GM19395 (cell line): ENCODE results near the gene WWP2.
"Not testable (repeated sequence)": the region's sequence is repeated elsewhere in the genome, so short reads cannot be mapped to it uniquely, and the experiment has no call there.

Experiments
- ATAC-seq: cut with Tn5 transposase; IDR thresholded peaks from one replicate; pipeline ENCODE4 v1.9.1; 2021; ENCODE audit warnings: mild to moderate bottlenecking, moderate library complexity; ENCODE audit not compliant: unreplicated experiment

WWP2 gene

GRCh38 chr16:69972935-69973334 lies 210.8 kb downstream of the WWP2 start:
- not testable (repeated sequence) for ATAC-seq

GRCh38 chr16:69985196-69985595 lies 223.1 kb downstream of the WWP2 start:
- ATAC-seq = not testable (repeated sequence)
